ENCODE measurements around the gene CCDC93. TPM values are rescaled to one million over a fixed set of nuclear protein-coding genes. Genes with fewer than 3 reads are reported as not detected.

Gene CCDC93
- total and polyA plus RNA-seq, 2 of the 4 experiments (the other 2 are of a cell fraction): 8.1 to 17.2 TPM

DNA sequence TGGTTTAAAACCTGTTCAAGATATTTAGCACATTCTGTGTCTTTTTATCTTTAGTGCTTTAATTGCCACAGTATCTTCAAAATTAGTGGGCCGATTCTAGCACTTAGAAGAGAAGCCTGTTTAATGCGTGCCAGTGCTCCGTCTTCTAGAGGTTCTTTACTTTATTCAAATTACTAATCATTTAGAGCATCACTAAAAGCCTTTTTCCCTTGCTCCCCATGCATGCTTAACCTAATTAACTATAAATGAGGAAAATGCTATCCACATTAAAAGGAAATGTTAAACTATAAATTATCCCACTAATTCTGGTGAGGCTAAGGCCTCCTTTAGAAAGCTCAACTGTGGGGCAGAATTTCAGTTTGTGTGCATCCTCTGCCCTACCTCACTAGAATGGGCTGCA lies 42.9 kb upstream of the CCDC93 start:
- ChIA-PET CTCF (no interaction called here), POLR2A (ENCODE audit: unreplicated experiment) (no interaction called here)
- no CpG with 5 or more reads among the region's 3 CpGs for WGBS, 2 experiments (ENCODE audit: extremely low coverage in 2 of 2, insufficient read length in 1 of 2)
- Histone ChIP-seq H3K27me3 (ENCODE audit: control insufficient read depth, insufficient read depth, low read length) (peaks cover 26% of the 10 kb centered on the region), H2BK5ac (ENCODE audit: low read depth, low read length, poor library complexity, severe bottlenecking) (no peak overlapping the region), H3K79me1 (ENCODE audit: low read depth in 1 of 2, low read length in 2 of 2) (no peaks in the 10 kb centered on the region), H3K9me3 (ENCODE audit: control insufficient read depth, insufficient read depth, low read length) (no peaks in the 10 kb centered on the region), H4K5ac (ENCODE audit: low read depth, low read length) (no peak overlapping the region), H3K9me1 (ENCODE audit: insufficient read depth, low read length) (no peaks in the 10 kb centered on the region), H2BK20ac (ENCODE audit: low read depth, low read length) (no peak overlapping the region), H2AK9ac (replicated peaks; ENCODE audit: low read depth, low read length, poor library complexity) (no peak overlapping the region), H3K14ac (replicated peaks; ENCODE audit: low read depth, low read length) (no peak overlapping the region), H3K27ac (ENCODE audit: insufficient read depth, low read length) (no peak overlapping the region), H3K36me3 (ENCODE audit: control insufficient read depth, insufficient read depth, low read length) (no peaks in the 10 kb centered on the region), H2BK15ac (ENCODE audit: low read depth, low read length) (no peak overlapping the region), H3K9ac (ENCODE audit: low read depth, low read length) (no peak overlapping the region), H3K18ac (ENCODE audit: low read depth, low read length) (no peak overlapping the region), H3K4me2 (ENCODE audit: low read depth, low read length) (no peak overlapping the region), H3K4ac (ENCODE audit: low read depth, low read length) (no peak overlapping the region), H3K23ac (ENCODE audit: low read depth, low read length) (no peak overlapping the region), H4K91ac (ENCODE audit: insufficient read depth, low read depth, low read length) (no peak overlapping the region), H3K56ac (ENCODE audit: extremely low read depth, insufficient read depth, low read length) (no peak overlapping the region), H3K4me1 (ENCODE audit: control insufficient read depth, insufficient read depth, low read length) (peaks cover 1% of the 10 kb centered on the region; the same call in 1 of the 2 replicates), H4K8ac (ENCODE audit: low read depth in 2 of 2, low read length in 2 of 2) (no peak overlapping the region), H2AFZ (replicated peaks; ENCODE audit: low read length, poor library complexity) (no peak overlapping the region), H4K20me1 (ENCODE audit: insufficient read depth, low read length) (no peaks in the 10 kb centered on the region), H2BK120ac (ENCODE audit: low read depth, low read length) (no peak overlapping the region), H2AK5ac (ENCODE audit: low read depth, low read length) (no peak overlapping the region), H3K4me3 (ENCODE audit: insufficient read depth, low read depth, low read length) (no peak overlapping the region)
- intact Hi-C loops (cut with micrococcal nuclease) (no loop called here), in situ Hi-C loops (cut with MboI; ENCODE audit: low sequenced_read_pairs) (no loop called here), dilution Hi-C loops (cut with HindIII; ENCODE audit: low sequenced_read_pairs, unreplicated experiment) (no loop called here)
- DNase-seq: no peak
- TF ChIP-seq RAD21 (IDR thresholded peaks at IDR 0.05; ENCODE audit: low read length) (no peak), FOS (IDR thresholded peaks at IDR 0.05; ENCODE audit: low read depth, low read length) (no peak), BHLHE40 (IDR thresholded peaks at IDR 0.05; ENCODE audit: low read depth, low read length) (no peak), RFX5 (IDR thresholded peaks at IDR 0.05; ENCODE audit: low read depth, low read length) (no peak), SMC3 (IDR thresholded peaks at IDR 0.05; ENCODE audit: low read depth, low read length) (no peak), NFE2L2 (IDR thresholded peaks at IDR 0.05; ENCODE audit: low read depth, low read length) (no peak), MAFK (IDR thresholded peaks at IDR 0.05; ENCODE audit: low read depth, low read length) (no peak), RCOR1 (IDR thresholded peaks at IDR 0.05; ENCODE audit: insufficient replicate concordance, low read length) (no peak), POLR2A (IDR thresholded peaks at IDR 0.05; ENCODE audit: low read depth, low read length) (no peak), CEBPB (IDR thresholded peaks at IDR 0.05; ENCODE audit: low read depth, low read length) (no peak), MXI1 (IDR thresholded peaks at IDR 0.05; ENCODE audit: borderline replicate concordance, low read depth, low read length) (no peak), MAZ (IDR thresholded peaks at IDR 0.05; ENCODE audit: borderline replicate concordance, low read depth, low read length) (no peak), CHD1 (IDR thresholded peaks at IDR 0.05; ENCODE audit: low read depth, low read length) (no peak)
- TF ChIP-seq, protein P1, sequence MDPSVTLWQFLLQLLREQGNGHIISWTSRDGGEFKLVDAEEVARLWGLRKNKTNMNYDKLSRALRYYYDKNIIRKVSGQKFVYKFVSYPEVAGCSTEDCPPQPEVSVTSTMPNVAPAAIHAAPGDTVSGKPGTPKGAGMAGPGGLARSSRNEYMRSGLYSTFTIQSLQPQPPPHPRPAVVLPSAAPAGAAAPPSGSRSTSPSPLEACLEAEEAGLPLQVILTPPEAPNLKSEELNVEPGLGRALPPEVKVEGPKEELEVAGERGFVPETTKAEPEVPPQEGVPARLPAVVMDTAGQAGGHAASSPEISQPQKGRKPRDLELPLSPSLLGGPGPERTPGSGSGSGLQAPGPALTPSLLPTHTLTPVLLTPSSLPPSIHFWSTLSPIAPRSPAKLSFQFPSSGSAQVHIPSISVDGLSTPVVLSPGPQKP (IDR thresholded peaks at IDR 0.05; ENCODE audit: borderline replicate concordance, low read depth, low read length): no peak
- TF ChIP-seq, protein P2, sequence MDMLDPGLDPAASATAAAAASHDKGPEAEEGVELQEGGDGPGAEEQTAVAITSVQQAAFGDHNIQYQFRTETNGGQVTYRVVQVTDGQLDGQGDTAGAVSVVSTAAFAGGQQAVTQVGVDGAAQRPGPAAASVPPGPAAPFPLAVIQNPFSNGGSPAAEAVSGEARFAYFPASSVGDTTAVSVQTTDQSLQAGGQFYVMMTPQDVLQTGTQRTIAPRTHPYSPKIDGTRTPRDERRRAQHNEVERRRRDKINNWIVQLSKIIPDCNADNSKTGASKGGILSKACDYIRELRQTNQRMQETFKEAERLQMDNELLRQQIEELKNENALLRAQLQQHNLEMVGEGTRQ (IDR thresholded peaks at IDR 0.05; ENCODE audit: low read depth, low read length): no peak
- TF ChIP-seq, protein P3, sequence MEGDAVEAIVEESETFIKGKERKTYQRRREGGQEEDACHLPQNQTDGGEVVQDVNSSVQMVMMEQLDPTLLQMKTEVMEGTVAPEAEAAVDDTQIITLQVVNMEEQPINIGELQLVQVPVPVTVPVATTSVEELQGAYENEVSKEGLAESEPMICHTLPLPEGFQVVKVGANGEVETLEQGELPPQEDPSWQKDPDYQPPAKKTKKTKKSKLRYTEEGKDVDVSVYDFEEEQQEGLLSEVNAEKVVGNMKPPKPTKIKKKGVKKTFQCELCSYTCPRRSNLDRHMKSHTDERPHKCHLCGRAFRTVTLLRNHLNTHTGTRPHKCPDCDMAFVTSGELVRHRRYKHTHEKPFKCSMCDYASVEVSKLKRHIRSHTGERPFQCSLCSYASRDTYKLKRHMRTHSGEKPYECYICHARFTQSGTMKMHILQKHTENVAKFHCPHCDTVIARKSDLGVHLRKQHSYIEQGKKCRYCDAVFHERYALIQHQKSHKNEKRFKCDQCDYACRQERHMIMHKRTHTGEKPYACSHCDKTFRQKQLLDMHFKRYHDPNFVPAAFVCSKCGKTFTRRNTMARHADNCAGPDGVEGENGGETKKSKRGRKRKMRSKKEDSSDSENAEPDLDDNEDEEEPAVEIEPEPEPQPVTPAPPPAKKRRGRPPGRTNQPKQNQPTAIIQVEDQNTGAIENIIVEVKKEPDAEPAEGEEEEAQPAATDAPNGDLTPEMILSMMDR (conservative IDR thresholded peaks at IDR 0.05; ENCODE audit: low read depth, low read length): no peak
- ATAC-seq (ENCODE audit: low read depth): no peak
- no TSS peak for BruUV-seq (replicated peaks)

All from IMR-90 (cell line).